Measurements from ENCODE around the gene EGF. TPM values are rescaled to one million over a fixed set of nuclear protein-coding genes. Genes with fewer than 3 reads are reported as not detected.

The EGF gene
- polyA plus RNA-seq, 1 donor from 2014 or later: not detected

GRCh38 chr4:110046588-110047049 is 133.9 kb downstream of the EGF start:
- Histone ChIP-seq H3K9me2 (ENCODE audit: insufficient read depth, low read length) (no peaks in the 10 kb centered on the region), H3K79me2 (replicated peaks; ENCODE audit: insufficient read depth, low read length) (no peaks in the 10 kb centered on the region), H3K27ac (ENCODE audit: low read length) (no peak overlapping the region), H3F3A (ENCODE audit: insufficient read depth, low read length, poor library complexity, severe bottlenecking) (no peaks in the 10 kb centered on the region), H3K36me3 (ENCODE audit: insufficient read depth, low read length) (peaks cover 3% of the 10 kb centered on the region), H3K9ac (ENCODE audit: low read length) (no peak overlapping the region), H3K9me3 (ENCODE audit: low read length) (no peaks in the 10 kb centered on the region), H3K27me3 (ENCODE audit: insufficient read depth, low read depth, low read length) (no peaks in the 10 kb centered on the region), H4K20me1 (ENCODE audit: insufficient read depth) (no peaks in the 10 kb centered on the region), H2AFZ (ENCODE audit: low read depth, low read length) (no peak overlapping the region), H3K4me2 (ENCODE audit: low read length) (no peak overlapping the region), H3K4me3 (ENCODE audit: low read length) (no peak overlapping the region)
- TF ChIP-seq CTCF (IDR thresholded peaks at IDR 0.05; ENCODE audit: poor library complexity, severe bottlenecking): no peak
- no peak for TF ChIP-seq EZH2 (IDR thresholded peaks at IDR 0.05; ENCODE audit: borderline replicate concordance, insufficient read depth, low read length, poor library complexity, severe bottlenecking)

- TF ChIP-seq REST (IDR thresholded peaks at IDR 0.05; ENCODE audit: borderline replicate concordance): no peak
- peak; percentile 91 for TF ChIP-seq SMC3 (conservative IDR thresholded peaks at IDR 0.05; ENCODE audit: poor library complexity)
- TF ChIP-seq POLR2AphosphoS5 (IDR thresholded peaks at IDR 0.05): no peak
- TF ChIP-seq EZH2 (IDR thresholded peaks at IDR 0.05; ENCODE audit: borderline replicate concordance, insufficient read depth, low read length, poor library complexity, severe bottlenecking): no peak
- TF ChIP-seq CTCF (IDR thresholded peaks at IDR 0.05; ENCODE audit: poor library complexity, severe bottlenecking): peak; percentile 82
- TF ChIP-seq EP300 (conservative IDR thresholded peaks at IDR 0.05; ENCODE audit: poor library complexity, severe bottlenecking): no peak
- peak; percentile 79 for TF ChIP-seq RAD21 (conservative IDR thresholded peaks at IDR 0.05)
- no peak for TF ChIP-seq TAF1 (IDR thresholded peaks at IDR 0.05; ENCODE audit: low read depth)
- TF ChIP-seq MXI1 (conservative IDR thresholded peaks at IDR 0.05; ENCODE audit: poor library complexity, severe bottlenecking): no peak
- Histone ChIP-seq H3K79me2 (replicated peaks; ENCODE audit: insufficient read depth, low read length) (no peaks in the 10 kb centered on the region), H3K27me3 (ENCODE audit: insufficient read depth, low read depth, low read length) (no peaks in the 10 kb centered on the region), H3K4me2 (ENCODE audit: low read length) (no peak overlapping the region), H4K20me1 (ENCODE audit: insufficient read depth) (no peaks in the 10 kb centered on the region), H3F3A (ENCODE audit: insufficient read depth, low read length, poor library complexity, severe bottlenecking) (no peaks in the 10 kb centered on the region), H2AFZ (ENCODE audit: low read depth, low read length) (no peak overlapping the region), H3K36me3 (ENCODE audit: insufficient read depth, low read length) (peaks cover 3% of the 10 kb centered on the region), H3K9ac (ENCODE audit: low read length) (no peak overlapping the region), H3K9me2 (ENCODE audit: insufficient read depth, low read length) (no peaks in the 10 kb centered on the region), H3K27ac (ENCODE audit: low read length) (no peak overlapping the region), H3K9me3 (ENCODE audit: low read length) (no peaks in the 10 kb centered on the region), H3K4me3 (ENCODE audit: low read length) (no peak overlapping the region)
Observed at GRCh38 chr4:110049951-110050925, 137.6 kb downstream of the EGF start.
